ENCODE data around the gene DCTD.

- TF ChIP-seq EZH2 (IDR thresholded peaks at IDR 0.05; ENCODE audit: low read depth, unreplicated experiment) (no peak), CREB1 (CRISPR knock-in tag; IDR thresholded peaks at IDR 0.05; ENCODE audit: low read depth) (no peak), CTCF (conservative IDR thresholded peaks at IDR 0.05; ENCODE audit: low read depth in 2 of 2) (no peak)
Measured at GRCh38 chr4:182880387-182881356, 36.5 kb downstream of the DCTD start.
